HCT116 (cell line): ENCODE measurements around the gene SPDYE16. TPM values are rescaled to one million over a fixed set of nuclear protein-coding genes. Genes with fewer than 3 reads are reported as not detected.
"Not testable (repeated sequence)": the region's sequence is repeated elsewhere in the genome, so short reads cannot be mapped to it uniquely, and the experiment has no call there.

Experiments used
- ATAC-seq: fragments of 200-7000 bp; cut with Tn5 transposase; 2 replicates; pipeline ENCODE4 v1.9.1; 2020; ENCODE audit warnings: mild to moderate bottlenecking, moderate library complexity
- BruUV-seq: library from RNA; stranded (reverse); fragments of 400-500 nt; replicated peaks from 2 replicates; lab custom pipeline; 2021; lab: Mats Ljungman, UMichigan
- CTCF ChIA-PET: fragments of 300-600 bp; sonication (Branson Sonifier 250); formaldehyde crosslinking; loops from one replicate; lab custom pipeline; 2021; ENCODE audit warnings: antibody characterized with exemption; lab: Charles Lee
- POLR2A ChIA-PET: fragments of 300-600, 350-600 bp; sonication (Branson Sonifier 250); formaldehyde crosslinking; loops from one replicate; lab custom pipeline; 2021; ENCODE audit warnings: antibody characterized with exemption; lab: Charles Lee
- RAD21 ChIA-PET, 2 experiments: fragments of 300-600 bp; sonication (Branson Sonifier 250); formaldehyde crosslinking; loops; one replicate each; lab custom pipeline; 2023; ENCODE audit warnings: low total read pairs in 2 of 2; ENCODE audit not compliant: uncharacterized antibody in 2 of 2, unreplicated experiment in 2 of 2, low non-redundant PET in 1 of 2; lab: Charles Lee
- DNase-seq: peaks from one replicate; pipeline ENCODE4 v3.0.0-alpha.2; 2010; ENCODE audit warnings: low read depth, low spot score
- H2AFZ ChIP-seq: fragments of 200-600 bp; shearing (Covaris generic), sonication (generic); 2 replicates; pipeline ENCODE4 v1.6.1; 2017; ENCODE audit warnings: low read depth, mixed run types, mixed read lengths, antibody characterized with exemption, low read length; ENCODE audit not compliant: poor library complexity, severe bottlenecking
- H3K27ac ChIP-seq: 2 replicates; pipeline ENCODE4 v1.5.1; 2012; ENCODE audit warnings: low read depth, low read length
- H3K27me3 ChIP-seq: fragments of 200-600 bp; sonication (generic); 2 replicates; pipeline ENCODE4 v1.6.1; 2016; ENCODE audit warnings: mixed run types, low read length, mixed read lengths; ENCODE audit not compliant: insufficient read depth
- H3K36me3 ChIP-seq, 2 experiments: fragments of 200-500 bp in 1 of 2; fragments of 200-600 bp in 1 of 2; sonication (Bioruptor generic) in 1 of 2; sonication (generic) in 1 of 2; 2 replicates each; pipeline versions ENCODE4 v1.5.1 to v1.6.1; 2014 to 2016; ENCODE audit warnings: low read length in 2 of 2, inconsistent platforms in 1 of 2, mixed read lengths in 1 of 2, mixed run types in 1 of 2; ENCODE audit not compliant: insufficient read depth in 2 of 2, control insufficient read depth in 1 of 2
- H3K4me1 ChIP-seq, 2 experiments: fragments of 200-600 bp in 1 of 2; sonication (generic) in 1 of 2; 2 replicates each; pipeline versions ENCODE4 v1.5.1 to v1.6.1; 2012 to 2017; ENCODE audit warnings: low read length in 2 of 2, inconsistent platforms in 1 of 2, mild to moderate bottlenecking in 1 of 2, mixed read lengths in 1 of 2, mixed run types in 1 of 2, moderate library complexity in 1 of 2; ENCODE audit not compliant: insufficient read depth in 2 of 2, control insufficient read depth in 1 of 2
- H3K4me2 ChIP-seq: fragments of 200-600 bp; sonication (generic); 2 replicates; pipeline ENCODE4 v1.6.1; 2017; ENCODE audit warnings: mixed run types, low read length, mixed read lengths
- H3K4me3 ChIP-seq, 2 experiments: fragments of 200-600 bp in 1 of 2; sonication (generic) in 1 of 2; replicated peaks in 1 of 2; 2 replicates each; pipeline ENCODE4 v1.5.1; 2011 to 2016; ENCODE audit warnings: low read length in 2 of 2, control low read depth in 1 of 2, low read depth in 1 of 2, mild to moderate bottlenecking in 1 of 2, mixed read lengths in 1 of 2, mixed run types in 1 of 2
- H3K79me2 ChIP-seq: fragments of 200-600 bp; sonication (generic); 2 replicates; pipeline ENCODE4 v1.6.1; 2017; ENCODE audit warnings: mild to moderate bottlenecking, mixed run types, low read length, moderate library complexity, mixed read lengths; ENCODE audit not compliant: insufficient read depth
- H3K9ac ChIP-seq: fragments of 200-600 bp; sonication (generic); 2 replicates; pipeline ENCODE4 v1.6.1; 2016; ENCODE audit warnings: low read length, mixed read lengths
- H3K9me2 ChIP-seq: fragments of 200-600 bp; sonication (generic), shearing (Covaris generic); 2 replicates; pipeline ENCODE4 v1.6.1; 2017; ENCODE audit warnings: mixed run types, mild to moderate bottlenecking, moderate library complexity; ENCODE audit not compliant: insufficient read depth
- H3K9me3 ChIP-seq, 2 experiments: fragments of 200-500 bp in 1 of 2; fragments of 200-600 bp in 1 of 2; sonication (Bioruptor generic) in 1 of 2; sonication (generic) in 1 of 2; 2 replicates each; pipeline ENCODE4 v1.6.1; 2014 to 2017; ENCODE audit warnings: low read length in 2 of 2, mixed read lengths in 2 of 2, inconsistent platforms in 1 of 2, low read depth in 1 of 2, mild to moderate bottlenecking in 1 of 2, mixed run types in 1 of 2, moderate library complexity in 1 of 2; ENCODE audit not compliant: control insufficient read depth in 1 of 2, insufficient read depth in 1 of 2
- H4K20me1 ChIP-seq: fragments of 200-600 bp; sonication (generic), shearing (Covaris generic); 2 replicates; pipeline ENCODE4 v1.6.1; 2017; ENCODE audit warnings: mixed run types, mild to moderate bottlenecking, moderate library complexity; ENCODE audit not compliant: insufficient read depth
- CBX3 ChIP-seq: IDR thresholded peaks from 2 replicates; pipeline ENCODE4 v1.6.1; 2012; ENCODE audit warnings: low read depth
- CEBPB ChIP-seq: IDR thresholded peaks from 2 replicates; pipeline ENCODE4 v1.6.1; 2012; ENCODE audit warnings: low read depth
- ELF1 ChIP-seq: IDR thresholded peaks from 2 replicates; pipeline ENCODE4 v1.6.1; 2012; ENCODE audit warnings: low read depth, borderline replicate concordance
- EZH2 ChIP-seq: fragments of 200-600 bp; sonication (generic); IDR thresholded peaks from 2 replicates; pipeline ENCODE4 v1.6.1; 2017; ENCODE audit warnings: antibody characterized with exemption, mixed run types
- EZH2phosphoT487 ChIP-seq: fragments of 200-600 bp; IDR thresholded peaks from 2 replicates; pipeline ENCODE4 v1.6.1; 2018; ENCODE audit warnings: antibody characterized with exemption, borderline replicate concordance
- FOSL1 ChIP-seq: IDR thresholded peaks from 2 replicates; pipeline ENCODE4 v1.6.1; 2012; ENCODE audit warnings: low read depth
- JUND ChIP-seq: IDR thresholded peaks from 2 replicates; pipeline ENCODE4 v1.6.1; 2012
- POLR2A ChIP-seq: IDR thresholded peaks from 2 replicates; pipeline ENCODE4 v1.7.0; 2011; ENCODE audit warnings: borderline replicate concordance; ENCODE audit not compliant: insufficient read depth, insufficient read length; ENCODE audit errors: extremely low read depth
- POLR2AphosphoS5 ChIP-seq: IDR thresholded peaks from 2 replicates; pipeline ENCODE4 v1.6.1; 2011; ENCODE audit warnings: mild to moderate bottlenecking, low read depth, low read length, moderate library complexity
- RAD21 ChIP-seq: IDR thresholded peaks from 2 replicates; pipeline ENCODE4 v1.6.1; 2012; ENCODE audit warnings: low read depth, mild to moderate bottlenecking
- SIN3A ChIP-seq: IDR thresholded peaks from 2 replicates; pipeline ENCODE4 v1.6.1; 2012; ENCODE audit warnings: low read depth
- SP1 ChIP-seq: IDR thresholded peaks from 2 replicates; pipeline ENCODE4 v1.6.1; 2012; ENCODE audit warnings: low read depth
- SRF ChIP-seq: IDR thresholded peaks from 2 replicates; pipeline ENCODE4 v1.6.1; 2012; ENCODE audit warnings: low read depth
- ZFX ChIP-seq: fragments of 450-650 bp; IDR thresholded peaks from 2 replicates; pipeline ENCODE4 v1.6.1; 2017
- intact Hi-C: fragments of 100-400 bp; cut with micrococcal nuclease; formaldehyde crosslinking; loops from 2 replicates; pipeline ENCODE4 v1.10.0; 2022
- total RNA-seq: library from RNA; stranded (reverse); gene quantifications from one replicate; pipeline ENCODE4 v1.2.1, GENCODE V29; 2021; ENCODE audit not compliant: unreplicated experiment
- TF ChIP-seq, protein P1 (sequence below): IDR thresholded peaks from 2 replicates; pipeline ENCODE4 v1.6.1; 2012
- TF ChIP-seq, protein P2 (sequence below): IDR thresholded peaks from 2 replicates; pipeline ENCODE4 v1.6.1; 2012; ENCODE audit warnings: low read depth
- TF ChIP-seq, protein P3 (sequence below), 3 experiments: fragments of 200-600 bp in 1 of 3; sonication (generic) in 1 of 3; IDR thresholded peaks in 2 of 3; conservative IDR thresholded peaks in 1 of 3; 2 replicates each; pipeline ENCODE4 v1.5.1; 2012 to 2017; ENCODE audit warnings: low read depth in 2 of 3, low read length in 2 of 3, antibody characterized with exemption in 1 of 3, borderline replicate concordance in 1 of 3, control low read depth in 1 of 3, mild to moderate bottlenecking in 1 of 3, mixed read lengths in 1 of 3, mixed run types in 1 of 3, moderate library complexity in 1 of 3; ENCODE audit not compliant: insufficient read depth in 1 of 3
- TF ChIP-seq, protein P4 (sequence below): IDR thresholded peaks from 2 replicates; pipeline ENCODE4 v1.6.1; 2012

SPDYE16 gene
- total RNA-seq, 1 experiment from 2014 or later = not detected

DNA sequence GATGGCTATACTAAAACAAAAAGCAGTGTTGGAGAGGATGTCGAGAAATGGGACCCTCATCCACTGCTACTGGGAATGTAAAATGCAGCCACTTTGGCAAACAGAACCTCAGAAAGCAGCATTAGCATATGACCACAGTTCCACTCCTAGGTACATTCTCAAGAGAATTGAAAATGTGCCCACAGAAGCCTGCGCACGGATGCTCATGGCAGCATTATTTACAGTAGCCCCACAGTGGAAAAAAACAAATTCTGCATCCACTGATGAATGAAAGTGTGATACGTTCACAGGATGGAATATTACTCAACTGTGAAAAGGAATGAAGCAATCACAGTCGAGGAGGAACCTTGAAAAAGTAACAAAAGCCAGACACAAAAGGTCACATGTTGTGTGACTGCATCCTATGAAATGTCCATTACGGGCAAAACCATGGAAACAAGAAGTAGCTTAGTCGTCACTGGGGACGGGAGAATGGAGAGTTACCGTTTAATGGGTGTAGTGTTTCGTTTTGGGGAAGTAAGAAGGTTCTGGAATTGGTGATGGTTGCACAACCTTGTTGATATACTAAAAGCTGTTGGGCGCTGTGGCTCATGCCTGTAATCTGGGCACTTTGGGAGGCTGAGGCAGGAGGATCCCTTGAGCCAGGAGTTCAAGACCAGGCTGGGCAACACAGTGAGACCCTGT lies 35.2 kb downstream of the SPDYE16 start:
- RAD21 ChIA-PET = no interaction called here
- Histone ChIP-seq H2AFZ (no peak overlapping the region), H3K4me2 (no peak overlapping the region), H3K4me1 (peaks cover 16% of the 10 kb centered on the region in 2 experiments), H3K9me2 (no peaks in the 10 kb centered on the region), H3K27me3 (no peaks in the 10 kb centered on the region), H4K20me1 (no peaks in the 10 kb centered on the region), H3K79me2 (no peaks in the 10 kb centered on the region)
- TF ChIP-seq ZFX (no peak), POLR2AphosphoS5 (no peak), SP1 (no peak), ELF1 (no peak), FOSL1 (no peak), SRF (no peak), EZH2 (no peak), JUND (no peak), RAD21 (no peak), POLR2A (no peak), SIN3A (no peak), CEBPB (no peak), CBX3 (no peak), EZH2phosphoT487 (no peak)
- TF ChIP-seq, protein P1, sequence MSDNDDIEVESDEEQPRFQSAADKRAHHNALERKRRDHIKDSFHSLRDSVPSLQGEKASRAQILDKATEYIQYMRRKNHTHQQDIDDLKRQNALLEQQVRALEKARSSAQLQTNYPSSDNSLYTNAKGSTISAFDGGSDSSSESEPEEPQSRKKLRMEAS = no peak
- TF ChIP-seq, protein P2, sequence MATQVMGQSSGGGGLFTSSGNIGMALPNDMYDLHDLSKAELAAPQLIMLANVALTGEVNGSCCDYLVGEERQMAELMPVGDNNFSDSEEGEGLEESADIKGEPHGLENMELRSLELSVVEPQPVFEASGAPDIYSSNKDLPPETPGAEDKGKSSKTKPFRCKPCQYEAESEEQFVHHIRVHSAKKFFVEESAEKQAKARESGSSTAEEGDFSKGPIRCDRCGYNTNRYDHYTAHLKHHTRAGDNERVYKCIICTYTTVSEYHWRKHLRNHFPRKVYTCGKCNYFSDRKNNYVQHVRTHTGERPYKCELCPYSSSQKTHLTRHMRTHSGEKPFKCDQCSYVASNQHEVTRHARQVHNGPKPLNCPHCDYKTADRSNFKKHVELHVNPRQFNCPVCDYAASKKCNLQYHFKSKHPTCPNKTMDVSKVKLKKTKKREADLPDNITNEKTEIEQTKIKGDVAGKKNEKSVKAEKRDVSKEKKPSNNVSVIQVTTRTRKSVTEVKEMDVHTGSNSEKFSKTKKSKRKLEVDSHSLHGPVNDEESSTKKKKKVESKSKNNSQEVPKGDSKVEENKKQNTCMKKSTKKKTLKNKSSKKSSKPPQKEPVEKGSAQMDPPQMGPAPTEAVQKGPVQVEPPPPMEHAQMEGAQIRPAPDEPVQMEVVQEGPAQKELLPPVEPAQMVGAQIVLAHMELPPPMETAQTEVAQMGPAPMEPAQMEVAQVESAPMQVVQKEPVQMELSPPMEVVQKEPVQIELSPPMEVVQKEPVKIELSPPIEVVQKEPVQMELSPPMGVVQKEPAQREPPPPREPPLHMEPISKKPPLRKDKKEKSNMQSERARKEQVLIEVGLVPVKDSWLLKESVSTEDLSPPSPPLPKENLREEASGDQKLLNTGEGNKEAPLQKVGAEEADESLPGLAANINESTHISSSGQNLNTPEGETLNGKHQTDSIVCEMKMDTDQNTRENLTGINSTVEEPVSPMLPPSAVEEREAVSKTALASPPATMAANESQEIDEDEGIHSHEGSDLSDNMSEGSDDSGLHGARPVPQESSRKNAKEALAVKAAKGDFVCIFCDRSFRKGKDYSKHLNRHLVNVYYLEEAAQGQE = no peak
- TF ChIP-seq, protein P3, sequence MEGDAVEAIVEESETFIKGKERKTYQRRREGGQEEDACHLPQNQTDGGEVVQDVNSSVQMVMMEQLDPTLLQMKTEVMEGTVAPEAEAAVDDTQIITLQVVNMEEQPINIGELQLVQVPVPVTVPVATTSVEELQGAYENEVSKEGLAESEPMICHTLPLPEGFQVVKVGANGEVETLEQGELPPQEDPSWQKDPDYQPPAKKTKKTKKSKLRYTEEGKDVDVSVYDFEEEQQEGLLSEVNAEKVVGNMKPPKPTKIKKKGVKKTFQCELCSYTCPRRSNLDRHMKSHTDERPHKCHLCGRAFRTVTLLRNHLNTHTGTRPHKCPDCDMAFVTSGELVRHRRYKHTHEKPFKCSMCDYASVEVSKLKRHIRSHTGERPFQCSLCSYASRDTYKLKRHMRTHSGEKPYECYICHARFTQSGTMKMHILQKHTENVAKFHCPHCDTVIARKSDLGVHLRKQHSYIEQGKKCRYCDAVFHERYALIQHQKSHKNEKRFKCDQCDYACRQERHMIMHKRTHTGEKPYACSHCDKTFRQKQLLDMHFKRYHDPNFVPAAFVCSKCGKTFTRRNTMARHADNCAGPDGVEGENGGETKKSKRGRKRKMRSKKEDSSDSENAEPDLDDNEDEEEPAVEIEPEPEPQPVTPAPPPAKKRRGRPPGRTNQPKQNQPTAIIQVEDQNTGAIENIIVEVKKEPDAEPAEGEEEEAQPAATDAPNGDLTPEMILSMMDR (IDR thresholded peaks at IDR 0.05 in 2 of 3, conservative IDR thresholded peaks at IDR 0.05 in 1 of 3; ENCODE audit: borderline replicate concordance in 1 of 3, insufficient read depth in 1 of 3, low read depth in 2 of 3, low read length in 2 of 3) = no peak
- TF ChIP-seq, protein P4, sequence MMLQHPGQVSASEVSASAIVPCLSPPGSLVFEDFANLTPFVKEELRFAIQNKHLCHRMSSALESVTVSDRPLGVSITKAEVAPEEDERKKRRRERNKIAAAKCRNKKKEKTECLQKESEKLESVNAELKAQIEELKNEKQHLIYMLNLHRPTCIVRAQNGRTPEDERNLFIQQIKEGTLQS = no peak
- TF ChIP-seq, all 23 proteins: peak for 0
- ATAC-seq = no peak
- H3K36me3 ChIP-seq = no peaks in the 10 kb centered on the region; a peak in 1 of 4 replicates
- no peak overlapping the region for H3K27ac ChIP-seq
- no peaks in the 10 kb centered on the region for H3K9me3 ChIP-seq
- no peak overlapping the region for H3K9ac ChIP-seq
- H3K4me3 ChIP-seq = no peak overlapping the region
- CTCF ChIA-PET = no interaction called here
- POLR2A ChIA-PET = no interaction called here
- no peak for DNase-seq
- BruUV-seq = TSS peak; percentile 30
- intact Hi-C loops = no loop called here

DNA sequence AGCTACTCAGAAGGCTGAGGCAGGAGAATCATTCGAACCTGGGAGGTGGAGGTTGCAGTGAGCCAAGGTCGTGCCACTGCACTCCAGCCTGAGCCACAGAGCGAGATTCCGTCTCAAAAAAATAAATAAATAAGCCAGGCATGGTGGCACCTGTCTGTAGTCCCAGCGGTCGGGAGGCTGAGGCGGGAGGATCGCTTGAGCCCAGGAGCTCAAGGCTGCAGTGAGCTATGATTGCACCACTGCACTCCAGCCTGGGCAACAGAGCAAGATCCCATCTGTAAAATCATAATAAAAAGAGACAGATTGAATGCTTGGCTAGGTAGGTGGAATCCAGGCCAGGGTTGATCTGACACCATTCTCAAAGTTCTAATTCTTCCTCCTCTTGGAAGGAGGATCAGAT lies 36.5 kb downstream of the SPDYE16 start:
- RAD21 ChIA-PET, H3K9me3 ChIP-seq, H3K36me3 ChIP-seq, intact Hi-C loops, H3K79me2 ChIP-seq, DNase-seq, POLR2A ChIA-PET, H3K4me2 ChIP-seq, H2AFZ ChIP-seq, H3K4me3 ChIP-seq, CTCF ChIA-PET, H3K9me2 ChIP-seq, H3K9ac ChIP-seq, H4K20me1 ChIP-seq, H3K27me3 ChIP-seq, BruUV-seq, ATAC-seq, H3K27ac ChIP-seq: not testable (repeated sequence)
- peaks cover 12 to 13% of the 10 kb centered on the region in 2 experiments for H3K4me1 ChIP-seq
